Neural crest cell (in vitro differentiated cells): ENCODE measurements around the gene IL21R. TPM values are rescaled to one million over a fixed set of nuclear protein-coding genes. Genes with fewer than 3 reads are reported as not detected.

Experiments used
- DNase-seq: peaks from one replicate; pipeline ENCODE4 v3.0.0; 2021; ENCODE audit warnings: low read depth, mixed read lengths, low spot score
- H3K27ac Mint-ChIP-seq: one replicate; pipeline ENCODE4 v1.8.0; 2021; ENCODE audit warnings: mild to moderate bottlenecking, mixed read lengths; ENCODE audit not compliant: unreplicated experiment
- H3K27me3 Mint-ChIP-seq: 2 replicates; pipeline ENCODE4 v1.8.0; 2021; ENCODE audit warnings: low read depth, mild to moderate bottlenecking, mixed read lengths
- H3K36me3 Mint-ChIP-seq: 2 replicates; pipeline ENCODE4 v1.8.0; 2021; ENCODE audit warnings: low read depth, mild to moderate bottlenecking, mixed read lengths
- H3K4me1 Mint-ChIP-seq: 2 replicates; pipeline ENCODE4 v1.8.0; 2021; ENCODE audit warnings: mixed read lengths
- H3K4me3 Mint-ChIP-seq: one replicate; pipeline ENCODE4 v1.8.0; 2021; ENCODE audit warnings: mild to moderate bottlenecking, mixed read lengths
- H3K9me3 Mint-ChIP-seq: 2 replicates; pipeline ENCODE4 v1.8.0; 2021; ENCODE audit warnings: mixed read lengths
- CTCF ChIP-seq: fragments of 200-600 bp; sonication (generic); conservative IDR thresholded peaks from 2 replicates; pipeline ENCODE4 v1.5.0; 2021; ENCODE audit warnings: antibody characterized with exemption, mild to moderate bottlenecking
- total RNA-seq: library from RNA; stranded (reverse); gene quantifications from 2 replicates; pipeline ENCODE4 v1.2.1, GENCODE V29; 2021

The IL21R gene
- total RNA-seq, 1 donor from 2014 or later: 0.79 TPM

- peaks cover 7% of the 10 kb centered on the region for H3K4me1 Mint-ChIP-seq
- H3K27ac Mint-ChIP-seq: no peak overlapping the region
- TF ChIP-seq CTCF: no peak
- no peak for DNase-seq
- H3K4me3 Mint-ChIP-seq: no peak overlapping the region
- no peaks in the 10 kb centered on the region for H3K9me3 Mint-ChIP-seq
- no peaks in the 10 kb centered on the region for H3K27me3 Mint-ChIP-seq
- no peaks in the 10 kb centered on the region for H3K36me3 Mint-ChIP-seq
These were observed 37.4 kb upstream of the IL21R start for GRCh38 chr16:27364493-27365141.

GRCh38 chr16:27365142-27366089 lies 36.6 kb upstream of the IL21R start:
- no peaks in the 10 kb centered on the region for H3K9me3 Mint-ChIP-seq

GRCh38 chr16:27366687-27367460 lies 35.1 kb upstream of the IL21R start:
- no peak overlapping the region for H3K4me3 Mint-ChIP-seq
- H3K9me3 Mint-ChIP-seq: no peaks in the 10 kb centered on the region
- H3K4me1 Mint-ChIP-seq: peaks cover 5% of the 10 kb centered on the region
- no peak for TF ChIP-seq CTCF
- H3K27ac Mint-ChIP-seq: no peak overlapping the region
- DNase-seq: no peak
- H3K27me3 Mint-ChIP-seq: no peaks in the 10 kb centered on the region
- H3K36me3 Mint-ChIP-seq: no peaks in the 10 kb centered on the region

More at GRCh38 chr16:27365142-27366089, 36.6 kb upstream of the IL21R start:
- DNase-seq: no peak
- TF ChIP-seq CTCF: no peak
- Mint-ChIP-seq H3K4me3 (no peak overlapping the region), H3K27ac (no peak overlapping the region), H3K4me1 (peaks cover 7% of the 10 kb centered on the region), H3K27me3 (no peaks in the 10 kb centered on the region), H3K36me3 (no peaks in the 10 kb centered on the region)

DNA sequence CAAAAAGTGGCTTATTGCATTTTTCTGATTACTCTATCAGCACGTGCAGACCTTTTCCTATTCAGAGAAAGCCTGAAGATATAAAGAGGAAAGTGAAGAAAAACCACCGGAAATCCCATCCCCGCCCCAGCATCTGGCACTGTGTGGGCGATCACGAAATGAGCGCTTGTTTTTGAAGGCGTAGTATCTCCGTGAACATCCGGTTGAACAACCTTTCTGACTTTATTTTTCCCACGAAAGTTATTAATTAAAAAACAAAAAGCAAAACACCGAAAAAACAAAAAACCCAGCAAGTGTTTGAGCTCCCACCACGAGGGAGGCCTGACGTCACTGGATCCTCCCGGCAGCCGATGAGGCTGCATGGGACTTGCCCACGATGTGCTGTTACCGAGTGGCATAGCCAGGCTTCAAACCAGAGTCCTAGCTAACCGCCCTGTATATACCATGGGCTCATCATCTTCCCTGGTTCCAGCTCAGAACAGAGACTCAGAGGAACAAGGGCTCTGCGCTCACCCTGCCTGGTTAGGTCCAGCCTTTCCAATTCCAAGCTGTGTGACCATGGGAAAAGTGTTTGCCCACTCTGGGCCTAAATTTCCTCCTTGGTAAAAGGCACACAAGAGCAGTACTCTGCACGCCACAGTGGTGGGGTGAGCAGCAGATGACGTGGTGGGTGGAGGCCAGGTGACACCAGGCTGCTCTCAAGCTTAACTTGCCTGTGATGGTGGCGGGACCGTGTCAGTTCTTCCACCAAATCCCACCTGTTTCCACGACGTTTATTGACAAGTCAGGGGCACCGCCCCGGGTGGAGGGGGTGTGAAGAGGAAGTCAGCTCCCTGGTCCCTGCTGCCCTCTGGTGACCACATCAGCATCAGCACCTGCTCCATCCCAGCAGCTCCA lies 34.3 kb upstream of the IL21R start:
- Mint-ChIP-seq H3K27me3 (no peaks in the 10 kb centered on the region), H3K4me3 (no peak overlapping the region), H3K4me1 (no peaks in the 10 kb centered on the region), H3K36me3 (no peaks in the 10 kb centered on the region), H3K27ac (no peak overlapping the region), H3K9me3 (no peaks in the 10 kb centered on the region)
- peak; percentile 79 for TF ChIP-seq CTCF
- DNase-seq: peak; percentile 52

DNA sequence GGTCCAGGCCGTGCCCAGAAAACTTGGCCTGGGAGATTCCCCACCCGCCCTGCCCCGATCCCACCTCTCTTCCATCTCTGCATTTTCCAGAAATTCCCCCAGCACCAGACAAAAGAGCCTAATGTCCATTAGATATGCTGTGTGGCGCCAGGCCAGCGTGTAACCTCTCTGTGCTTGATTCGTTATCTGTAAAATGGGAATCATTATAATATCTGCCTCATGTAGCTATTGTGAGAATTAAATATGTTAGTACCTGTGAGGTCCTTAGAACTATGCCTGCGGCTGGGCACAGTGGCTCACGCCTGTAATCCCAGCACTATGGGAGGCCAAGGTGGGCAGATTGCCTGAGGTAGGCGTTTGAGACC lies 33.6 kb upstream of the IL21R start:
- no peaks in the 10 kb centered on the region for H3K4me1 Mint-ChIP-seq
- H3K36me3 Mint-ChIP-seq: no peaks in the 10 kb centered on the region

More for the DNA sequence above, 33.6 kb upstream of the IL21R start:
- no peaks in the 10 kb centered on the region for H3K9me3 Mint-ChIP-seq
- no peak overlapping the region for H3K27ac Mint-ChIP-seq
- no peak for DNase-seq
- no peak for TF ChIP-seq CTCF
- H3K27me3 Mint-ChIP-seq: no peaks in the 10 kb centered on the region
- no peak overlapping the region for H3K4me3 Mint-ChIP-seq
